ENCODE data around the gene KIRREL3. TPM values are rescaled to one million over a fixed set of nuclear protein-coding genes. Genes with fewer than 3 reads are reported as not detected.

The KIRREL3 gene
- polyA plus RNA-seq, 2 of the 4 experiments (the other 2 are of a cell fraction) = 3.0 to 11.0 TPM

DNA sequence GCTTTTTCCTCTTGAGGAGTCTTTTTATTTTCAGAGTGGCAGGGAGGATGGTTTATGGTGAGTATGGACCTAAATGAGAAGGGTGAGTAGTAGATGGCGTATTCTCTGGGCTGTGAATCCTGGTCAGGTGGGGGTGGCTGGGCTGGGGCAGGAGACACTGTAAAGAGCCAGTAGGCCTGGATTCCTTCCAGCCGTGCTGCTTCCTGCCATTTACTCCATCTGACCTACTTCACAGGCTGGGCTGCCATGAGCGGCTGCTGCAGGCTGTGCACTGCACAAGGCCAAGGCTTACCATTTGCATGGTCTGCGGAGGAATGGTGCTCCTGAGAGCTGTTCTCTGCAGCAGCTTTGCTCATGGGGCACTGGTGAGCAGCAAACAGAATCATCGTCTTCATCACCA lies 297.6 kb downstream of the KIRREL3 start:
- Histone ChIP-seq H3K4me1 (peaks cover 8% of the 10 kb centered on the region), H3K4me2 (no peak overlapping the region), H3K27ac (no peak overlapping the region), H3K9me3 (no peaks in the 10 kb centered on the region), H3K4me3 (no peak overlapping the region)
- FAIRE-seq = no peak
- CTCF ChIA-PET = interaction anchor here (0.6 kb wide), 1 partner anchor 14 kb away, joined by 4 read pairs; no protein-coding TSS in a partner anchor
- no peak for DNase-seq (ENCODE audit: low read depth in 1 of 2, low spot score in 1 of 2)
- POLR2A ChIA-PET = no interaction called here
- ATAC-seq = no peak
- TF ChIP-seq RAD21 (conservative IDR thresholded peaks at IDR 0.05 in 1 of 2, IDR thresholded peaks at IDR 0.05 in 1 of 2) (no peak), MAZ (IDR thresholded peaks at IDR 0.05; ENCODE audit: borderline replicate concordance, low read depth, low read length) (no peak), POLR2A (IDR thresholded peaks at IDR 0.05; ENCODE audit: low read length) (no peak), FOSB (CRISPR knock-in tag; IDR thresholded peaks at IDR 0.05) (no peak), RNF2 (IDR thresholded peaks at IDR 0.05; ENCODE audit: borderline replicate concordance, low read depth) (no peak), POLR2AphosphoS2 (conservative IDR thresholded peaks at IDR 0.05; ENCODE audit: low read length) (no peak), BHLHE40 (IDR thresholded peaks at IDR 0.05; ENCODE audit: low read depth, low read length) (no peak), KDM1A (IDR thresholded peaks at IDR 0.05; ENCODE audit: low read depth) (no peak), HDAC2 (IDR thresholded peaks at IDR 0.05) (no peak), ZNF302 (CRISPR knock-in tag; IDR thresholded peaks at IDR 0.05) (no peak), HOXA7 (CRISPR knock-in tag; IDR thresholded peaks at IDR 0.05) (no peak), RCOR1 (IDR thresholded peaks at IDR 0.05; ENCODE audit: low read depth, low read length) (no peak), EHF (CRISPR knock-in tag; IDR thresholded peaks at IDR 0.05) (no peak), CEBPB (IDR thresholded peaks at IDR 0.05) (no peak), PHF8 (IDR thresholded peaks at IDR 0.05; ENCODE audit: borderline replicate concordance, low read depth) (no peak), KDM5A (IDR thresholded peaks at IDR 0.05) (no peak)
- TF ChIP-seq, protein P1, sequence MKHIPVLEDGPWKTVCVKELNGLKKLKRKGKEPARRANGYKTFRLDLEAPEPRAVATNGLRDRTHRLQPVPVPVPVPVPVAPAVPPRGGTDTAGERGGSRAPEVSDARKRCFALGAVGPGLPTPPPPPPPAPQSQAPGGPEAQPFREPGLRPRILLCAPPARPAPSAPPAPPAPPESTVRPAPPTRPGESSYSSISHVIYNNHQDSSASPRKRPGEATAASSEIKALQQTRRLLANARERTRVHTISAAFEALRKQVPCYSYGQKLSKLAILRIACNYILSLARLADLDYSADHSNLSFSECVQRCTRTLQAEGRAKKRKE (CRISPR knock-in tag; IDR thresholded peaks at IDR 0.05; ENCODE audit: low read depth) = no peak
- TF ChIP-seq, protein P2, sequence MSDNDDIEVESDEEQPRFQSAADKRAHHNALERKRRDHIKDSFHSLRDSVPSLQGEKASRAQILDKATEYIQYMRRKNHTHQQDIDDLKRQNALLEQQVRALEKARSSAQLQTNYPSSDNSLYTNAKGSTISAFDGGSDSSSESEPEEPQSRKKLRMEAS (IDR thresholded peaks at IDR 0.05) = no peak
- TF ChIP-seq, protein P3, sequence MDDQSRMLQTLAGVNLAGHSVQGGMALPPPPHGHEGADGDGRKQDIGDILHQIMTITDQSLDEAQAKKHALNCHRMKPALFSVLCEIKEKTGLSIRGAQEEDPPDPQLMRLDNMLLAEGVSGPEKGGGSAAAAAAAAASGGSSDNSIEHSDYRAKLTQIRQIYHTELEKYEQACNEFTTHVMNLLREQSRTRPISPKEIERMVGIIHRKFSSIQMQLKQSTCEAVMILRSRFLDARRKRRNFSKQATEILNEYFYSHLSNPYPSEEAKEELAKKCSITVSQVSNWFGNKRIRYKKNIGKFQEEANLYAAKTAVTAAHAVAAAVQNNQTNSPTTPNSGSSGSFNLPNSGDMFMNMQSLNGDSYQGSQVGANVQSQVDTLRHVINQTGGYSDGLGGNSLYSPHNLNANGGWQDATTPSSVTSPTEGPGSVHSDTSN (IDR thresholded peaks at IDR 0.05) = no peak
- TF ChIP-seq, protein P4, sequence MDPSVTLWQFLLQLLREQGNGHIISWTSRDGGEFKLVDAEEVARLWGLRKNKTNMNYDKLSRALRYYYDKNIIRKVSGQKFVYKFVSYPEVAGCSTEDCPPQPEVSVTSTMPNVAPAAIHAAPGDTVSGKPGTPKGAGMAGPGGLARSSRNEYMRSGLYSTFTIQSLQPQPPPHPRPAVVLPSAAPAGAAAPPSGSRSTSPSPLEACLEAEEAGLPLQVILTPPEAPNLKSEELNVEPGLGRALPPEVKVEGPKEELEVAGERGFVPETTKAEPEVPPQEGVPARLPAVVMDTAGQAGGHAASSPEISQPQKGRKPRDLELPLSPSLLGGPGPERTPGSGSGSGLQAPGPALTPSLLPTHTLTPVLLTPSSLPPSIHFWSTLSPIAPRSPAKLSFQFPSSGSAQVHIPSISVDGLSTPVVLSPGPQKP (IDR thresholded peaks at IDR 0.05; ENCODE audit: low read depth, low read length) = no peak
- 88% methylated on average over 5 of the region's 5 CpGs for WGBS (ENCODE audit: missing lambda C conversion rate)

DNA sequence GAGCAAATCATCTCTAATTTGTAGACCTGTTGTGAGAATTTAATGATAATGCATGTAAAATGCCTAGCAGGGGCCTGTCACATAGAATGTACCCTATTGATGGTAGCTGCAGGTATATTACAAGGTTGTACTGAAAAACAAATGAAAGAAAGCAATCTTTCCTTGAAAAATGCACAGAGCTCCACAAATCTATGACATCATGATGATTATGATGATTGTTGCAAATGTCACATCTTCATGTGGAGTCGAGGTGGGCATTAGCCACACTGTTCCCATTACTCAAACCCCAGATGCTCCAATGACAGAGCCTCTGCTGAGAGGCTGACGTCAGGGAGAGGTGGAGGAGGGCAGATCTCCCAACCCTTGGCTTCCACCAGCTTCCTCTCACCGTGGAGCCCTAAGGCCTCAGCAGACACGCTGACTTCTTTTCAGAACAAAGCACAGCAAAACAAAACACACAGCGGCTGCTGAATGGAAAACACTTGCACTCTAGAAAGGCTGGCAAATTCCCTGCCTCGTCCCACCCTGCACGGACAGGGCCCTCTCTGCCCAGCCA lies 298.3 kb downstream of the KIRREL3 start:
- TF ChIP-seq CHD4 (IDR thresholded peaks at IDR 0.05; ENCODE audit: borderline replicate concordance) = no peak
- TF ChIP-seq PHF8 (IDR thresholded peaks at IDR 0.05; ENCODE audit: borderline replicate concordance, low read depth) = no peak
- TF ChIP-seq, protein P5, sequence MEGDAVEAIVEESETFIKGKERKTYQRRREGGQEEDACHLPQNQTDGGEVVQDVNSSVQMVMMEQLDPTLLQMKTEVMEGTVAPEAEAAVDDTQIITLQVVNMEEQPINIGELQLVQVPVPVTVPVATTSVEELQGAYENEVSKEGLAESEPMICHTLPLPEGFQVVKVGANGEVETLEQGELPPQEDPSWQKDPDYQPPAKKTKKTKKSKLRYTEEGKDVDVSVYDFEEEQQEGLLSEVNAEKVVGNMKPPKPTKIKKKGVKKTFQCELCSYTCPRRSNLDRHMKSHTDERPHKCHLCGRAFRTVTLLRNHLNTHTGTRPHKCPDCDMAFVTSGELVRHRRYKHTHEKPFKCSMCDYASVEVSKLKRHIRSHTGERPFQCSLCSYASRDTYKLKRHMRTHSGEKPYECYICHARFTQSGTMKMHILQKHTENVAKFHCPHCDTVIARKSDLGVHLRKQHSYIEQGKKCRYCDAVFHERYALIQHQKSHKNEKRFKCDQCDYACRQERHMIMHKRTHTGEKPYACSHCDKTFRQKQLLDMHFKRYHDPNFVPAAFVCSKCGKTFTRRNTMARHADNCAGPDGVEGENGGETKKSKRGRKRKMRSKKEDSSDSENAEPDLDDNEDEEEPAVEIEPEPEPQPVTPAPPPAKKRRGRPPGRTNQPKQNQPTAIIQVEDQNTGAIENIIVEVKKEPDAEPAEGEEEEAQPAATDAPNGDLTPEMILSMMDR (IDR thresholded peaks at IDR 0.05) = no peak
- TF ChIP-seq MAFK (IDR thresholded peaks at IDR 0.05; ENCODE audit: partially characterized antibody) = no peak
- no peak for TF ChIP-seq MYC (IDR thresholded peaks at IDR 0.05; ENCODE audit: borderline replicate concordance, low read length)
- no peak for TF ChIP-seq RFX5 (IDR thresholded peaks at IDR 0.05)
- no peak overlapping the region for H3K4me2 ChIP-seq
- H3K4me3 ChIP-seq = no peak overlapping the region
- H3K4me1 ChIP-seq = peaks cover 8% of the 10 kb centered on the region
- no peak overlapping the region for H3K27ac ChIP-seq
- H3K9me3 ChIP-seq = no peaks in the 10 kb centered on the region
- FAIRE-seq = no peak
- WGBS (ENCODE audit: missing lambda C conversion rate) = 72% methylated on average over 5 of the region's 7 CpGs
- ChIA-PET POLR2A (no interaction called here), CTCF (interaction anchor here (1.9 kb wide), 1 partner anchor 9 kb away, joined by 6 read pairs; no protein-coding TSS in a partner anchor)
- no peak for DNase-seq (ENCODE audit: low read depth in 1 of 2, low spot score in 1 of 2)
- no peak for ATAC-seq

All from A549 (cell line).